Neural cell (in vitro differentiated cells): Measurements from ENCODE around the gene VSIG2.

Experiments
- EP300 ChIP-seq: fragments of 450-650 bp; conservative IDR thresholded peaks from 2 replicates; pipeline ENCODE4 v1.6.1; 2014; ENCODE audit warnings: antibody characterized with exemption, mild to moderate bottlenecking, moderate library complexity; ENCODE audit not compliant: poor library complexity, severe bottlenecking
- EZH2 ChIP-seq: fragments of 200-600, 300-800 bp; shearing (Covaris generic), sonication (generic); IDR thresholded peaks from 2 replicates; pipeline ENCODE4 v1.6.1; 2014; ENCODE audit warnings: antibody characterized with exemption, low read length, borderline replicate concordance, mild to moderate bottlenecking; ENCODE audit not compliant: insufficient read depth, poor library complexity, severe bottlenecking
- REST ChIP-seq: IDR thresholded peaks from 2 replicates; pipeline ENCODE4 v1.6.1; 2012; ENCODE audit warnings: borderline replicate concordance

- TF ChIP-seq EP300 (no peak), REST (no peak), EZH2 (no peak)
These were observed 4.5 kb downstream of the VSIG2 start for GRCh38 chr11:124747406-124748099.
